ENCODE results near the gene ADARB2.

DNA sequence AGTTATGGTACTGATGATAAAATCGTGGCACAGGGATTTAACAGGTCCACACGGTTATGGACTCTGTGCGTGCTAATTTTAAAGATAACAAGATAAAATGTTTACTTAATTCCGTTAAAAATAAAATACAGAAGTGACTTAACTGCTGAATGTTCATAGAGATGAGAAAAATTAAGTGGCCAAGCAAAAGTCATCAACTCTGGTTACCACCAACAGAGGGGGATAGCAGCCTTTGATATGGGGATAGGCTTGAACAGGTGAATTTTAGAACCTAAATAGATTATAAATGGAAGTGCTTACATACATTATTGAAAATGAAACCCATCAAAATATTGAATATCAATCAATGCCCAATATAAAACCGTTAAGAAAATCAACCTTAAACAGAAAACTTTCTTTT lies 436.2 kb downstream of the ADARB2 start:
- TF ChIP-seq CTCF (IDR thresholded peaks at IDR 0.05) (no peak), POLR2A (IDR thresholded peaks at IDR 0.05) (no peak), POLR2AphosphoS5 (IDR thresholded peaks at IDR 0.05) (no peak), EP300 (IDR thresholded peaks at IDR 0.05) (no peak)
